Fibroblast of peridontal ligament (primary cell): ENCODE results near the gene RETSAT.
"Not testable (repeated sequence)": the region's sequence is repeated elsewhere in the genome, so short reads cannot be mapped to it uniquely, and the experiment has no call there.

Experiments used
- DNase-seq: peaks from one replicate; pipeline ENCODE4 v3.0.0-alpha.2; 2010; ENCODE audit errors: extremely low read depth

The RETSAT gene

DNA sequence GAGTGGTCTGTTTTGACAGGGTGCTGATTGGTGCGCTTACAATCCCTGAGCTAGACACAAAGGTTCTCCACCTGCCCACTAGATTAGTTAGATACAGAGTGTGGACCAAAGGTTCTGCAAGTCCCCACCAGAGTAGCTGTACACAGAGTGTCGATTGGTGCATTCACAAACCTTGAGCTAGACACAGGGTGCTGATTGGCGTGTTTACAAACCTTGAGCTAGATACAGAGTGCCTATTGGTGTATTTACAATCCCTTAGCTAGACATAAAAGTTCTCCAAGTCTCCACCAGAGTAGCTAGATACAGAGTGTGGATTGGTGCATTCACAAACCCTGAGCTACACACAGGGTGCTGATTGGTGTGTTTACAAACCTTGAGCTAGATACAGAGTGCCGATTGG is 20.5 kb downstream of the RETSAT start:
- DNase-seq = not testable (repeated sequence)

- DNase-seq = no peak
These were observed 23.3 kb downstream of the RETSAT start for GRCh38 chr2:85330839-85331636.

DNA sequence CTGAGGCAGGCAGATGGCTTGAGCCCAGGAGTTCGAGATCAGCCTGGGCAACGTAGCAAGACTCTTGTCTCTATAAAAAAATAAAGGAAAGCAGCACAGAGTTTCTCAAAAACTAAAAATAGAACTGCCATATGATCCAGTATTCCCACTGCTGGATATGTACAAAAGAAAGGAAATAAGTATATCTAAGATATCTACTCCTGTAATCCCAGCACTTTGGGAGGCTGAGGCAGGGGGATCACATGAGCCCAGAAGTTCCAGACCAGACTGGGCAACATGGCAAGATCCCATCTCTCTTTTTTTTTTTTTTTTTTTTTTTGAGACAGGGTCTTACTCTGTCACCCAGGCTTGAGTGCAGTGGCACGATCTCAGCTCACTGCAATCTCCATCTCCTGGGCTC is 24.6 kb downstream of the RETSAT start:
- DNase-seq = not testable (repeated sequence)

- DNase-seq = no peak
These were observed 25.1 kb downstream of the RETSAT start for GRCh38 chr2:85329181-85329651.

DNA sequence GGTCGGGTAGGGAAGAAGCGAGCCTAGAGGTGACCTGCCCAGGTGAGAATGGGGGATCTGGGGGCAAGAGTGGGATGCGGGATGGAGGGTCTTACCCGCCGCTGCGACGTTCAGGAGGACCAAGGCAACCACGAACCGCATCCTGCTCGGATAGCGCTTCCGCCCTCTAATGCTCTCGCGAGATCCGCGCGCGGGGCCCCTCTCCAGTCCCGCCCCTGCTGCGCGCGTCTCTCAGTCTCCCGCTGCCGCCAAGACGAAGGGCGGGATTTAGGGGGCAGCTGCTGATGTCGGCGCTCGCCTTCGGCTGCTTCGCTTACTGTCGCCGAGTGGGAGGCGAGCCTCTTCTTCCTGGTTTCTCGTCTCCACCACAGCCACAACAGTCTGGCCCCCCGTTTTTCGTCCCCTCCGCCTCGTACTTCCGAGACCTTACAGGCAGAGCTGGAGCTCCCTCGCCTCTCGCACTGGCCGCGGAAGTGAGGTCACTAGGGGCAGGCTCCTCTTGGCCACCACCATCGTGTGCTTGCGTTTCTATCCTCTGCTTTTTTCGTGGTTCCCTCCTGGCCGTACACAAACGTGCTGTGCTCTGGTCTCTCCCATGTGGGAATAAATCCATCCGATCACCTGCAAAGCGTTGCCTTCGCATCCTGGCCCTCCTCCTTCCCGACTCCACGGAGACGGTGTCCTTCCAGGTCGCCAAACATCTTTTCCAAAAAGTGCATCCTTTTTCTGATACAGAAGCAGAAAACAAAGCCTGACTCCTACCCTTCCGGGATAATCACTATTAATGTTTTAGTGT is 26.3 kb downstream of the RETSAT start, which contains the start of gene TGOLN2:
Gene TGOLN2, minus strand, starts transcription at position 168 of the 796 bp plus-strand sequence. Its CDS starts 27 bp downstream, at position 141.
- DNase-seq = peak; percentile 85

- DNase-seq = peak; percentile 47
These were observed 27.0 kb downstream of the RETSAT start for GRCh38 chr2:85327160-85327821.

GRCh38 chr2:85326406-85327159 is 27.7 kb downstream of the RETSAT start:
- DNase-seq = peak; percentile 28

- no peak for DNase-seq
These were observed 28.9 kb downstream of the RETSAT start for GRCh38 chr2:85325466-85325811.

DNA sequence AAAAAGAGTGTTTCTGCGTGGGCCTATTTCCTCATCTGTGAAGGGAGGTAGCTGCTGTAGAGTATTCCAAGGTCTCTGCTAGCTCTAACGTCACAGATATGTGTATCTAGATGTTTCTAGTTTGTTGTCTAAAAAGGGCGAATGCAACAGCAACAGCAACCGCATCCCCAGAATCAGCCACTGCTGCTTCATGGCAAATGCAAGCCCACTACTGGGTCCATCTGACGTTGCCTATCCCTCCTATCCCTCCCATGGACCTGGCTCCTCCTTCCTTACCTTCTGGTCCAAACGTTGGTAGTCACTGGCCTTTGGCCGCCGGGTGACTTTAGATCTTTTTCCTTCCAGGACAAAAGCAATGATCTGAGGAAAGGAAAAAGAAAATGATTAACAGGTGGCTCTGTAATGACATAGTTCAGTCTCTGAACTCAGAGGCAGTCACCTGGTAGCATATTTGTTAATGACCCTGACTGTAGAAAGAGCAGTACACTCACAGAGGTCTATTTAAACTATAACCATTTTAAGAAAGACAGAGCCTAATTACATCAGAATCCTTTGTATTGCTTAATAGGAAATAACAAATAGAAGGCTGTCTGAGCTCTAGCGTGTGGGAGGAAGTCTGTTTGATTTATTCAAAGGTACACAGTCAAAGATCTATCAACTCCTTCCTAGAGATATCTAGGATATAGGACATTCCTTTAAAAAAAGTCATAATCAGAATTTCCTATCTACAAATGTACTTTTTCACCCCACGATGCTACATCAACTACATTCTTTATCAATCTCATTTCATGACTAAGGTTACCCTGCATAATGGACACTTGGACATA is 29.5 kb downstream of the RETSAT start:
- DNase-seq = peak; percentile 49

DNA sequence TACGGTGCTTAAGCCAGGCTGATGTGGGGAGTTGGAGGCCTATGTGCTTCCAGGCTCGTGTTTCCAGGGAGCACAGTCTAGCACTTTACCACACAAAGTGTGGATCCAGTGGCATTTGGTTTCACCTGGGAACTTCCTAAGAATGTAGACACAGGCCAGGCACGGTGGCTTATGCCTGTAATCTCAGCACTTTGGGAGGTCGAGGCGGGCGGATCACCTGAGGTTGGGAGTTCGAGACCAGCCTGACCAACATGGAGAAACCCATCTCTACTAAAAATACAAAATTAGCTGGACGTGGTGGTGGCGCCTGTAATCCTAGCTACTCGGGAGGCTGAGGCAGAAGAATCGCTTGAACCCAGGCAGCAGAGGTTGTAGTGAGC is 30.4 kb downstream of the RETSAT start:
- not testable (repeated sequence) for DNase-seq

- no peak for DNase-seq
These were observed 30.9 kb downstream of the RETSAT start for GRCh38 chr2:85323351-85323987.

GRCh38 chr2:85319796-85320195 is 34.5 kb downstream of the RETSAT start:
- no peak for DNase-seq

DNA sequence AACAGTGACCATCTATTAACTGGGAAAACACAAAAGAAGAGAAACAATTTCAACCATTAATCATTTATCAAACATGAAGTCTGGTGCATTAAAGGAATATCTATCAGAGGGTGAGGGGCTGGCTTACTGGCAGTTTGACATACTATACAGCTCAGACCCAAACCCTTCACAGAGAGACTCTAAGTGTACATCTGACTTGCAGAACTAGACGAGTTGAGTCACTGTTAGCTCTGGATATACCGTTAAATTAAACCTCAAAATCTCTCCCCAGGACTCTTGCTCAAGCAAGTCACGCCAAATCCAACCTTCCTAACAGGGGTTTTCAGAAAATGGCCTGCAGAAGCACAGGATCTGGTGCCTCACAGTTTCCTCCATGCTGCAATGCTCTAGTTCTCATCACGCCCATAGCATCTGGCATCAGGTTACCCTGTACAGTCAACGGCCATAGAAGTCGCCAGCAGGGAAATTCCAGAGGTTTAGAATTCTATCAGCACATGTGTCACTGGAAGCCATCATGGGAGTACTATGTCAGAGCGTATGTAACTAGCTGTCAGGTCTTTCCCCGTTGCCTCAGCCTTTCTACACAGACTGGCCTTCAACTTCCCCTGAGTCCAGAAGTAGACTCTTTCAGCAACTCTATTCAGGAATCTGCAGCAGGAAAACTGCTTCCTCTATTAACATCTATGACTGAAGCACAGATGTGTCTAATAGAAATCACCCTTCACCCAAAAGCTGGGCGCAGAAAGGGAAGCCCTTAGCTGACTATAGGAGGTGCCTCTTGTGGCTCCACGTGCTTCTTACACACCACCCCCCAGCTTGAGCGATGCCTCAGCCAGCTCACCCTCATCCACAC is 35.9 kb downstream of the RETSAT start:
- DNase-seq = peak; percentile 82

DNA sequence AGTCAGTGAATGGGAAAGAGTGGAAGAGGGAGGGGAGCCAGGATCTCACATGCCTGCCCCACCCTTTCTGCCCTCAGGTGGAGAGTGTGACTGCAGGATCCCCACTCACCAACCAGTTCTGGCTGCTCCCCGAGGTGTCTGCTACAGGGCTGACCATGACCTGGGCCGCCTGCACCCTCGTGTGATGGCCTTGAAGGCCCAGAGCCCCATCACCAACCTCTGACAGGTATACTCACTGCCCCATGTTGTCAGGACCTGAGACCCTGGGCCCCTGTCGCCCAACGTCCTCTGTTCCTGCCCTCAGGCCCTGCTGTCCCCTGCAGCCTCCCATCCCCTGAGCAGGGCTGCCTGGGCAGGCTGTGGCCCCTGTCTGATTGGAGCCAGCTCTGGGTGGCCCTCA is 38.4 kb downstream of the RETSAT start:
- DNase-seq = not testable (repeated sequence)

GRCh38 chr2:85314884-85315242 is 39.5 kb downstream of the RETSAT start:
- DNase-seq = no peak

- DNase-seq = peak; percentile 94
These were observed 41.9 kb downstream of the RETSAT start for GRCh38 chr2:85312404-85312803.

DNA sequence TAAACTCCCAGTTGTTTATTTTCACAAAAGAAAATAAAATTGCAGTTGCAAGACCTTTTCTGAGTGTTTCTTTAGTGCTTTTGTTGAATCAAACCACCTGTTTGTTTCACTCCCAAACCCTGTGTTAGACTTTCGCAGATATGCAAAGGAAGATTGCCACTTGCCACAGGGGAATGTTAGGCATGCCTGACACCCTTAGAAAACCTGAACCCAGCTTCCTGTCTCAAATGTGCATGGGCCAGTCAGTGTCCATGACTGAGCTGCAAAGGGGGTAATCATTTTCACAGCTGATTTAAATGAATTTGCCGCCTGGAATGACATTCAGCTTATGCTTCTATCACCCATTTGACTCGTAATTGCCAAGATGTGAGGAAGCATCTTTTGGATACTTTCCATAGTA is 44.0 kb downstream of the RETSAT start:
- no peak for DNase-seq

DNA sequence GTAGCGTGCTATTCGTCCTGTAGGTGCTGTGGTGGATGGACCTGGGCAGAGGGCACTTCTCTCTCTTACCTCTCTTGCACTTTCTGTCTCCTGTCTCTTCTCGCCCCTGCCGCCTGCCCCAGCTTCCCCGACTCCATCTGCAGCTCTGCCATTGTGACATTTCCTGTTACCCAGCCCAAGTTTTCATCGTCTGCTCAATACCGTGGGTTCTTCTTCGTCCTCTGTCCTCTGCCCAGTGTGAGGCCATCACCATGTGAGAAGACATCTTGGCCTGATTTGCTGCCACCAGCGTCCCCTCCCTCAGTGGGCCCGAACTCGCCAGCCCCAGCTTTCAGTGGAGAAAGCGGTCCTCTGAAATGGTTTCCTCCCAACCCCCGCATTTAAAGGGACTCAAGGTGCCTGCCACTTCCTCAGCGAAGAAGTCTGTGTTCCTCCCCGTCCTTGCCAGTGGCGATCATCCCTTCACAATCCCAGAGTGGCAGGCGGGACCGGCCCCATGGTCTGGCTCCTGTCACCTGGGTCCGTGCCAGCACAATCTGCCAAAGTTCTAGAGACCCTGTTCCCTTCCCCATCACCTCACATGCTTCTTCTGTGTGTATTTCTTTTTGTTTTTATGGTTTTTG is 44.5 kb downstream of the RETSAT start:
- DNase-seq = no peak
